Measurements from ENCODE around the gene OR9A4. TPM values are rescaled to one million over a fixed set of nuclear protein-coding genes. Genes with fewer than 3 reads are reported as not detected.

OR9A4 gene
- total and polyA plus RNA-seq, 2 donors (not counting 1 experiment from before 2014, with no cell fraction given) = not detected

DNA sequence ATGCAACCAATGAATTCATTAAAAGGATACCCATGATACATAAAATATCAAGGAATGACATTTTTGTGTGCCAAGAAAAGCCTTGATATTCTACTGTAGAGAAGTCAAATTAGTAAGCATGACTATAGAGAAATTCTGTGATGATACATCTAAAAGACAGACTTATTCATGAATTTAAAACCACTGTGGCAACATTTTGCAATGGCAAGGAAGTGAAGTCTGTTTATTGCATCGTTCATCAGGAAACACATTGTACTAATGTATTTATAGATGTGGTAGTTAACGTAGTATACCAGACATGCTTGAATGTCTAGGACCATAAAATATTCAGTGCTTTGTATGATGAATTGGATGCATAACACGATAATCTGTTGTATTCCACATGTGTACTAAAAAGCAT, 39.9 kb downstream of the OR9A4 start:
- H3K27ac ChIP-seq (ENCODE audit: insufficient read depth, low read length) = no peak overlapping the region
- H3K9me3 ChIP-seq (ENCODE audit: control insufficient read depth, insufficient read depth, low read depth, low read length) = no peaks in the 10 kb centered on the region
- no peak for DNase-seq (ENCODE audit: low read depth in 2 of 2)
- no peak overlapping the region for H3K9ac ChIP-seq (ENCODE audit: insufficient read depth, low read length)
- no peaks in the 10 kb centered on the region for H3K27me3 ChIP-seq (ENCODE audit: control insufficient read depth, insufficient read depth, low read length)
- H3K36me3 ChIP-seq (ENCODE audit: control insufficient read depth, insufficient read depth, low read length) = no peaks in the 10 kb centered on the region
- no peak overlapping the region for H3K4me3 ChIP-seq (replicated peaks in 1 of 4; ENCODE audit: control extremely low read depth in 1 of 4, insufficient read depth in 1 of 4, low read depth in 3 of 4, low read length in 4 of 4)
- H3K4me1 ChIP-seq (ENCODE audit: control insufficient read depth, extremely low read depth, insufficient read depth, low read length) = no peaks in the 10 kb centered on the region
- H2AFZ ChIP-seq (ENCODE audit: low read length) = no peak overlapping the region
- no peaks in the 10 kb centered on the region for H3K79me2 ChIP-seq (ENCODE audit: control insufficient read depth, insufficient read depth, low read length)
- no peaks in the 10 kb centered on the region for H4K20me1 ChIP-seq (ENCODE audit: control insufficient read depth, extremely low read depth, insufficient read depth, low read length)
- no peak for TF ChIP-seq EZH2 (IDR thresholded peaks at IDR 0.05; ENCODE audit: low read length, missing control alignments)
- TF ChIP-seq, protein P1, sequence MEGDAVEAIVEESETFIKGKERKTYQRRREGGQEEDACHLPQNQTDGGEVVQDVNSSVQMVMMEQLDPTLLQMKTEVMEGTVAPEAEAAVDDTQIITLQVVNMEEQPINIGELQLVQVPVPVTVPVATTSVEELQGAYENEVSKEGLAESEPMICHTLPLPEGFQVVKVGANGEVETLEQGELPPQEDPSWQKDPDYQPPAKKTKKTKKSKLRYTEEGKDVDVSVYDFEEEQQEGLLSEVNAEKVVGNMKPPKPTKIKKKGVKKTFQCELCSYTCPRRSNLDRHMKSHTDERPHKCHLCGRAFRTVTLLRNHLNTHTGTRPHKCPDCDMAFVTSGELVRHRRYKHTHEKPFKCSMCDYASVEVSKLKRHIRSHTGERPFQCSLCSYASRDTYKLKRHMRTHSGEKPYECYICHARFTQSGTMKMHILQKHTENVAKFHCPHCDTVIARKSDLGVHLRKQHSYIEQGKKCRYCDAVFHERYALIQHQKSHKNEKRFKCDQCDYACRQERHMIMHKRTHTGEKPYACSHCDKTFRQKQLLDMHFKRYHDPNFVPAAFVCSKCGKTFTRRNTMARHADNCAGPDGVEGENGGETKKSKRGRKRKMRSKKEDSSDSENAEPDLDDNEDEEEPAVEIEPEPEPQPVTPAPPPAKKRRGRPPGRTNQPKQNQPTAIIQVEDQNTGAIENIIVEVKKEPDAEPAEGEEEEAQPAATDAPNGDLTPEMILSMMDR (conservative IDR thresholded peaks at IDR 0.05 in 1 of 2, IDR thresholded peaks at IDR 0.05 in 1 of 2; ENCODE audit: low read depth in 1 of 2, low read length in 2 of 2) = no peak
- no peak overlapping the region for H3K4me2 ChIP-seq (ENCODE audit: extremely low read depth, insufficient read depth, low read length)

DNA sequence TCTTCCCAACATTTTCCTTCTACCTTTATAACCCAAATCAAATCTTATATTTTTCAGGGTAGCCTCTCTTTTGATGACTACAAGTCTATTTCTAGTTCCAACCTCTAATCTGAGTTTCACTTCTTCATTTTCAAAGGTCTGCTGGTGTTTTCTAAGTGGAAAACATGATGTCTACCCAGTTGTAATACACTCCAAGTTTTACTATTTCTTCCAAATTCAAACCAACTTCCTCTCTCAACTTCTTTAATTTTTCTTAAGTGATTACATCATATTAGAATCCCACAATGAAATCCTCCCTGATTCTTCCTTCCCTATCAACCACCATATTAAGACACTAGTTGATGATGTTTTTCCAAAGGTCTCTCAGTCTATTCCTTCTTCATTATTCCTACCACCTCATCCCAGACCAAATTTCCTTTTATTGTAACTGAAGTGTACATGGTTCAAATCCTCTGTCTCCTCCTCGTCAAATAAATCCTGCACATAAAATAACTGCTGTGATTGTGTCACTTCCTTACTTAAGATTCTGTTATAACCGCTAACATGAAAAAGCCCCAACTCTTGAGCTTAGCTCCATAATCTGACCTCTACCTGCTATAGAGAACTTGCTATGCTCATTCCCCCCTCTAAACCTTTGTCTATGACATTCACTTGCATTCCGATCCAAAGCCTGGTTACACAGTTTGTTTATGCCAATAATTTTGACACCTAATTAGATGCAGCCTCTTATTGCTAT, 44.7 kb downstream of the OR9A4 start:
- DNase-seq (ENCODE audit: low read depth in 2 of 2) = no peak
- Histone ChIP-seq H2AFZ (ENCODE audit: low read length) (no peak overlapping the region), H3K27ac (ENCODE audit: insufficient read depth, low read length) (no peak overlapping the region), H3K4me3 (replicated peaks in 1 of 4; ENCODE audit: control extremely low read depth in 1 of 4, insufficient read depth in 1 of 4, low read depth in 3 of 4, low read length in 4 of 4) (no peak overlapping the region), H3K9ac (ENCODE audit: insufficient read depth, low read length) (no peak overlapping the region), H3K4me2 (ENCODE audit: extremely low read depth, insufficient read depth, low read length) (no peak overlapping the region), H3K79me2 (ENCODE audit: control insufficient read depth, insufficient read depth, low read length) (no peaks in the 10 kb centered on the region), H3K27me3 (ENCODE audit: control insufficient read depth, insufficient read depth, low read length) (no peaks in the 10 kb centered on the region), H4K20me1 (ENCODE audit: control insufficient read depth, extremely low read depth, insufficient read depth, low read length) (no peaks in the 10 kb centered on the region), H3K36me3 (ENCODE audit: control insufficient read depth, insufficient read depth, low read length) (no peaks in the 10 kb centered on the region), H3K9me3 (ENCODE audit: control insufficient read depth, insufficient read depth, low read depth, low read length) (no peaks in the 10 kb centered on the region), H3K4me1 (ENCODE audit: control insufficient read depth, extremely low read depth, insufficient read depth, low read length) (no peaks in the 10 kb centered on the region)
- TF ChIP-seq, protein P1 (conservative IDR thresholded peaks at IDR 0.05 in 1 of 2, IDR thresholded peaks at IDR 0.05 in 1 of 2; ENCODE audit: low read depth in 1 of 2, low read length in 2 of 2) = no peak
- TF ChIP-seq EZH2 (IDR thresholded peaks at IDR 0.05; ENCODE audit: low read length, missing control alignments) = no peak

Other genes starting within 250 kb of the OR9A4 start
- 6.1 and 6.9 TPM in 2 replicates for gene DENND11, start 214.2 kb upstream of the OR9A4 start, total RNA-seq
- gene DENND11, start 214.2 kb upstream of the OR9A4 start, polyA plus RNA-seq = 2.4 and 2.7 TPM in 2 replicates
- gene WEE2, start 208.0 kb upstream of the OR9A4 start, total RNA-seq = not detected in 2 replicates
- gene WEE2, start 208.0 kb upstream of the OR9A4 start, polyA plus RNA-seq = not detected in 2 replicates
- gene SSBP1, start 178.0 kb upstream of the OR9A4 start, total RNA-seq = 119 and 131 TPM in 2 replicates
- gene SSBP1, start 178.0 kb upstream of the OR9A4 start, polyA plus RNA-seq = 209 and 212 TPM in 2 replicates
- 1.3 and 2.8 TPM in 2 replicates for gene TAS2R3, start 152.3 kb upstream of the OR9A4 start, total RNA-seq
- gene TAS2R3, start 152.3 kb upstream of the OR9A4 start, polyA plus RNA-seq = 0.06 TPM in 1 of 2 replicates, not detected in the other
- gene TAS2R4, start 139.7 kb upstream of the OR9A4 start, total RNA-seq = 1.5 TPM in 2 replicates
- 0.02 and 0.06 TPM in 2 replicates for gene TAS2R4, start 139.7 kb upstream of the OR9A4 start, polyA plus RNA-seq
- gene TAS2R5, start 126.2 kb upstream of the OR9A4 start, total RNA-seq = 1.0 and 1.3 TPM in 2 replicates
- 0.07 and 0.10 TPM in 2 replicates for gene TAS2R5, start 126.2 kb upstream of the OR9A4 start, polyA plus RNA-seq
- gene PRSS37, start 74.9 kb upstream of the OR9A4 start, total RNA-seq = not detected in 2 replicates
- gene PRSS37, start 74.9 kb upstream of the OR9A4 start, polyA plus RNA-seq = not detected in 2 replicates
- gene CLEC5A, start 30.6 kb downstream of the OR9A4 start, total RNA-seq = not detected in 2 replicates
- gene CLEC5A, start 30.6 kb downstream of the OR9A4 start, polyA plus RNA-seq = not detected in 2 replicates
- not detected in 2 replicates for gene TAS2R38, start 57.4 kb downstream of the OR9A4 start, total RNA-seq
- not detected in 2 replicates for gene TAS2R38, start 57.4 kb downstream of the OR9A4 start, polyA plus RNA-seq
- gene MGAM, start 79.5 kb downstream of the OR9A4 start, total RNA-seq = not detected in 2 replicates
- 0.15 TPM in 1 of 2 replicates, not detected in the other for gene MGAM, start 79.5 kb downstream of the OR9A4 start, polyA plus RNA-seq
- not detected in 2 replicates for gene MGAM2, start 195.3 kb downstream of the OR9A4 start, total RNA-seq
- not detected in 2 replicates for gene MGAM2, start 195.3 kb downstream of the OR9A4 start, polyA plus RNA-seq

Data from fibroblast of lung (primary cell).